ENCODE measurements around the gene RGS8. TPM values are rescaled to one million over a fixed set of nuclear protein-coding genes. Genes with fewer than 3 reads are reported as not detected.

Gene RGS8
- total RNA-seq, 2 donors from 2014 or later: not detected

- Mint-ChIP-seq H3K4me1 (ENCODE audit: low read depth in 2 of 2) (peaks cover 0 to 4% of the 10 kb centered on the region in 2 donors), H3K4me3 (no peak overlapping the region), H3K36me3 (peaks cover 7% of the 10 kb centered on the region), H3K27ac (no peak overlapping the region), H3K9me3 (peaks cover 8% of the 10 kb centered on the region), H3K27me3 (peaks cover 20 to 26% of the 10 kb centered on the region in 2 donors)
- ATAC-seq (no peak), DNase-seq (ENCODE audit: low spot score) (no peak)
Measured at GRCh38 chr1:182690886-182691443, 6.6 kb upstream of the RGS8 start.

GRCh38 chr1:182688436-182689205, 4.2 kb upstream of the RGS8 start:
- Mint-ChIP-seq H3K9me3 (peaks cover 8% of the 10 kb centered on the region), H3K27ac (no peak overlapping the region), H3K36me3 (peaks cover 7% of the 10 kb centered on the region), H3K27me3 (peaks cover 17 to 29% of the 10 kb centered on the region in 2 donors), H3K4me1 (ENCODE audit: low read depth in 2 of 2) (peaks cover 0 to 6% of the 10 kb centered on the region in 2 donors), H3K4me3 (no peak overlapping the region)
- ATAC-seq (no peak), DNase-seq (ENCODE audit: low spot score) (no peak)

GRCh38 chr1:182687361-182687760, 3.0 kb upstream of the RGS8 start:
- peaks cover 21 to 33% of the 10 kb centered on the region in 2 donors for H3K27me3 Mint-ChIP-seq
- peaks cover 0 to 6% of the 10 kb centered on the region in 2 donors for H3K4me1 Mint-ChIP-seq (ENCODE audit: low read depth in 2 of 2)
- no peak overlapping the region for H3K4me3 Mint-ChIP-seq
- ATAC-seq (no peak), DNase-seq (ENCODE audit: low spot score) (no peak)
- H3K9me3 Mint-ChIP-seq: peaks cover 4% of the 10 kb centered on the region
- no peak overlapping the region for H3K27ac Mint-ChIP-seq
- no peaks in the 10 kb centered on the region for H3K36me3 Mint-ChIP-seq

- Mint-ChIP-seq H3K36me3 (no peaks in the 10 kb centered on the region), H3K4me3 (no peak overlapping the region), H3K9me3 (peaks cover 4% of the 10 kb centered on the region), H3K27ac (no peak overlapping the region), H3K4me1 (ENCODE audit: low read depth in 2 of 2) (peaks cover 0 to 6% of the 10 kb centered on the region in 2 donors), H3K27me3 (peaks cover 23 to 33% of the 10 kb centered on the region in 2 donors)
- ATAC-seq (no peak), DNase-seq (ENCODE audit: low spot score) (no peak)
Measured at GRCh38 chr1:182686446-182686845, 2.1 kb upstream of the RGS8 start.

- ATAC-seq (no peak), DNase-seq (ENCODE audit: low spot score) (no peak)
- H3K36me3 Mint-ChIP-seq: no peaks in the 10 kb centered on the region
- H3K9me3 Mint-ChIP-seq: no peaks in the 10 kb centered on the region
- H3K4me3 Mint-ChIP-seq: no peak overlapping the region
- peaks cover 22 to 26% of the 10 kb centered on the region in 2 donors for H3K27me3 Mint-ChIP-seq
- no peak overlapping the region for H3K27ac Mint-ChIP-seq
- H3K4me1 Mint-ChIP-seq (ENCODE audit: low read depth in 2 of 2): peaks cover 12 to 18% of the 10 kb centered on the region in 2 donors
Measured at GRCh38 chr1:182685215-182685614, 828 bp upstream of the RGS8 start.

- H3K27me3 Mint-ChIP-seq: peaks cover 27 to 30% of the 10 kb centered on the region in 2 donors
- H3K4me1 Mint-ChIP-seq (ENCODE audit: low read depth in 2 of 2): peaks cover 23 to 26% of the 10 kb centered on the region in 2 donors
- ATAC-seq (no peak), DNase-seq (ENCODE audit: low spot score) (no peak)
- H3K9me3 Mint-ChIP-seq: no peaks in the 10 kb centered on the region
- no peaks in the 10 kb centered on the region for H3K36me3 Mint-ChIP-seq
- no peak overlapping the region for H3K4me3 Mint-ChIP-seq
- H3K27ac Mint-ChIP-seq: no peak overlapping the region
Measured at GRCh38 chr1:182682898-182683501, 1.4 kb downstream of the RGS8 start.

- no peaks in the 10 kb centered on the region for H3K9me3 Mint-ChIP-seq
- no peak overlapping the region for H3K4me3 Mint-ChIP-seq
- DNase-seq (ENCODE audit: low spot score) (no peak), ATAC-seq (no peak)
- no peak overlapping the region for H3K27ac Mint-ChIP-seq
- H3K27me3 Mint-ChIP-seq: peaks cover 27 to 30% of the 10 kb centered on the region in 2 donors
- peaks cover 23 to 29% of the 10 kb centered on the region in 2 donors for H3K4me1 Mint-ChIP-seq (ENCODE audit: low read depth in 2 of 2)
- no peaks in the 10 kb centered on the region for H3K36me3 Mint-ChIP-seq
Measured at GRCh38 chr1:182682406-182682805, 2.0 kb downstream of the RGS8 start.

- Mint-ChIP-seq H3K4me1 (ENCODE audit: low read depth in 2 of 2) (peaks cover 23 to 29% of the 10 kb centered on the region in 2 donors), H3K27me3 (peaks cover 27 to 30% of the 10 kb centered on the region in 2 donors), H3K4me3 (no peak overlapping the region), H3K9me3 (no peaks in the 10 kb centered on the region), H3K27ac (no peak overlapping the region), H3K36me3 (no peaks in the 10 kb centered on the region)
- ATAC-seq (no peak), DNase-seq (ENCODE audit: low spot score) (no peak)
Measured at GRCh38 chr1:182681568-182681912, 2.8 kb downstream of the RGS8 start.

- H3K4me1 Mint-ChIP-seq (ENCODE audit: low read depth in 2 of 2): peaks cover 23 to 29% of the 10 kb centered on the region in 2 donors
- peak overlapping the region; percentile 43 for H3K4me3 Mint-ChIP-seq
- peak overlapping the region in 1 of 2 donors; percentile 53 for H3K27ac Mint-ChIP-seq
- peak in 1 of 2 donors; percentile 79 for ATAC-seq
- DNase-seq (ENCODE audit: low spot score): no peak
- no peaks in the 10 kb centered on the region for H3K9me3 Mint-ChIP-seq
- H3K36me3 Mint-ChIP-seq: no peaks in the 10 kb centered on the region
- H3K27me3 Mint-ChIP-seq: peaks cover 27 to 30% of the 10 kb centered on the region in 2 donors
Measured at GRCh38 chr1:182680901-182681567, 3.4 kb downstream of the RGS8 start.

- ATAC-seq: no peak
Measured at GRCh38 chr1:182680408-182680807, 4.0 kb downstream of the RGS8 start.

GRCh38 chr1:182679684-182680083, 4.7 kb downstream of the RGS8 start:
- no peaks in the 10 kb centered on the region for H3K9me3 Mint-ChIP-seq
- DNase-seq (ENCODE audit: low spot score) (no peak), ATAC-seq (no peak)
- H3K36me3 Mint-ChIP-seq: no peaks in the 10 kb centered on the region
- H3K4me3 Mint-ChIP-seq: no peak overlapping the region
- peak overlapping the region in 1 of 2 donors; percentile 53 for H3K27ac Mint-ChIP-seq
- H3K27me3 Mint-ChIP-seq: peaks cover 36 to 40% of the 10 kb centered on the region in 2 donors
- H3K4me1 Mint-ChIP-seq (ENCODE audit: low read depth in 2 of 2): peaks cover 23 to 29% of the 10 kb centered on the region in 2 donors

More at GRCh38 chr1:182680408-182680807, 4.0 kb downstream of the RGS8 start:
- no peaks in the 10 kb centered on the region for H3K9me3 Mint-ChIP-seq
- no peak overlapping the region for H3K4me3 Mint-ChIP-seq
- H3K36me3 Mint-ChIP-seq: no peaks in the 10 kb centered on the region
- H3K27me3 Mint-ChIP-seq: peaks cover 29 to 33% of the 10 kb centered on the region in 2 donors
- peak overlapping the region in 1 of 2 donors; percentile 53 for H3K27ac Mint-ChIP-seq
- H3K4me1 Mint-ChIP-seq (ENCODE audit: low read depth in 2 of 2): peaks cover 23 to 29% of the 10 kb centered on the region in 2 donors
- DNase-seq (ENCODE audit: low spot score): no peak

GRCh38 chr1:182677397-182678098, 6.8 kb downstream of the RGS8 start:
- Mint-ChIP-seq H3K4me3 (no peak overlapping the region), H3K36me3 (no peaks in the 10 kb centered on the region), H3K27me3 (peaks cover 33 to 35% of the 10 kb centered on the region in 2 donors), H3K27ac (no peak overlapping the region), H3K4me1 (ENCODE audit: low read depth in 2 of 2) (peaks cover 23 to 26% of the 10 kb centered on the region in 2 donors), H3K9me3 (no peaks in the 10 kb centered on the region)
- ATAC-seq (no peak), DNase-seq (ENCODE audit: low spot score) (no peak)

GRCh38 chr1:182676274-182676673, 8.1 kb downstream of the RGS8 start:
- H3K4me3 Mint-ChIP-seq: no peak overlapping the region
- H3K27ac Mint-ChIP-seq: no peak overlapping the region
- peaks cover 40 to 43% of the 10 kb centered on the region in 2 donors for H3K27me3 Mint-ChIP-seq
- ATAC-seq: no peak
- H3K4me1 Mint-ChIP-seq (ENCODE audit: low read depth in 2 of 2): peaks cover 24 to 25% of the 10 kb centered on the region in 2 donors
- H3K36me3 Mint-ChIP-seq: no peaks in the 10 kb centered on the region
- DNase-seq (ENCODE audit: low spot score): no peak
- H3K9me3 Mint-ChIP-seq: no peaks in the 10 kb centered on the region

All from natural killer cell treated with Interleukin-12 subunit alpha and Interleukin-12 subunit beta and Interleukin-15 and Interleukin-18, amount 100 ng/mL, for 72 hours (primary cell).